Measurements from ENCODE around the gene MYLK3. TPM values are rescaled to one million over a fixed set of nuclear protein-coding genes. Genes with fewer than 3 reads are reported as not detected.

MYLK3 gene
- total RNA-seq, 1 donor from 2014 or later: 1.1 TPM

DNA sequence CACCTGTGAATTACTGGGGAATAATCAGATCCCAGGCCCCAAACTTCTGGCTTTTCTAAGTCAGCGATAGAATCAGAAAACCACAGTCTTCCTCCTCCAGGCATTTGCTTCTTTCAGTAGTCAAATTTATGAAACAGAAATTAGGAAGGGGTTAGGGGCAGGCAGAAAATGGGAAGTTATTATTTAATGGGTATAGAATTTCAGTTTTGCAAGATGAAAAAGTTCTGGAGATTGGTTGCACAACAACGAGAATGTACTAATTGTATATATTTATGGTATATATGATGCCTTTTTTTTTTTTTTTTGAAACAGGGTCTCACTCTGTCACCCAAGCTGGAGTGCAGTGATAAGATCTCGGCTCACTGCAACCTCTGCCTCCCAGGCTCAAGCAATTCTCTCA is 35.2 kb downstream of the MYLK3 start:
- intact Hi-C loops (cut with micrococcal nuclease): no loop called here
- Mint-ChIP-seq H3K9me3 (no peaks in the 10 kb centered on the region), H3K4me3 (no peak overlapping the region)

DNA sequence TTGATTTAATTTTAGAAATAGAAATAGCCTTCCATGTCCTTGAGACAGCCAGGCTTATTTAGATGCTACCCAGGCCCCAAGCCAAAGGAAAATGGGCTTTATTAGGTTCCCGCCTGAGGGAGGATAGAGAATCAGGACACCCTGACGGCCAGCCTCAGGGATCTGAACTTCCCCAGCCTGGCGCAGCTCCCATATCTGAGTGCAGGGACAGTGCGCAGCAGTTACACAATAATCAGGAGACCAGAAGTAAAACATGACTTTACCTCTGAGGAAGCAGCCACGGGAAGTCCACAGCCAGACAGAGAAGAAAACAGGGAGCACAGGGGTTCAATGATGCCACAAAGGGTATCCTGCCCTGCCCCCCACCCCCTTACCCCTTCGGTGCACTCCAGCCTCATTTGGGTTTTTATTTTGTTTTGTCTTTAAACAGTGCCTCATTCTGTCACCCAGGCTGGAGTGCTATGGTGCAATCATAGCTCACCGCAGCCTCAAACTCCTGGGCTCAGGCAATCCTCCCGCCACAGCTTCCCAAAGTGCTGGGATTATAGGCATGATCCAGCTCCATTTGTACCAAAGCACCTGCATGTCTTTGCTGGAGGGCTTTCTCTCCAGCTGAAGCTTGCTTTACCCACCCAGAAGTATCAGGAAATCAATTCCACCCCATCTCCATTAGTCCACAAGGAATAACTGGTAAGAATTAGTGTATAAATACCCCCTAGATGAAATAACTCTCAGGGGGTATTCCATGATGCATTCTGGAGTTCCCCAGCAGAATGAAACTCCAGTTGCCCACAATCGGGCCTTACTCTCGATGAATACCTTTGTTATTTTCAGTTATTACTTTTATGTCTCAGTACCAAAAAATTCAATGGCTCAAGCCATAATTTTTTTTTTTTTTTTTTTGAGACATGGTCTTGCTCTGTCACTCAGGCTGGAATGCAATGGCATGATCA is 36.8 kb downstream of the MYLK3 start:
- intact Hi-C loops (cut with micrococcal nuclease): no loop called here
- no peaks in the 10 kb centered on the region for H3K9me3 Mint-ChIP-seq
- H3K4me1 Mint-ChIP-seq (ENCODE audit: low read depth): peaks cover 8% of the 10 kb centered on the region
- H3K4me3 Mint-ChIP-seq: no peak overlapping the region
- H3K27ac Mint-ChIP-seq: no peak overlapping the region
- no peaks in the 10 kb centered on the region for H3K36me3 Mint-ChIP-seq (ENCODE audit: low read depth)
- DNase-seq (ENCODE audit: low spot score): no peak
- H3K27me3 Mint-ChIP-seq (ENCODE audit: insufficient read depth): peaks cover 9% of the 10 kb centered on the region

More for the DNA sequence above, 35.2 kb downstream of the MYLK3 start:
- Mint-ChIP-seq H3K36me3 (ENCODE audit: low read depth) (no peaks in the 10 kb centered on the region), H3K4me1 (ENCODE audit: low read depth) (no peaks in the 10 kb centered on the region), H3K27ac (no peak overlapping the region), H3K27me3 (ENCODE audit: insufficient read depth) (peaks cover 4% of the 10 kb centered on the region)
- no peak for DNase-seq (ENCODE audit: low spot score)

DNA sequence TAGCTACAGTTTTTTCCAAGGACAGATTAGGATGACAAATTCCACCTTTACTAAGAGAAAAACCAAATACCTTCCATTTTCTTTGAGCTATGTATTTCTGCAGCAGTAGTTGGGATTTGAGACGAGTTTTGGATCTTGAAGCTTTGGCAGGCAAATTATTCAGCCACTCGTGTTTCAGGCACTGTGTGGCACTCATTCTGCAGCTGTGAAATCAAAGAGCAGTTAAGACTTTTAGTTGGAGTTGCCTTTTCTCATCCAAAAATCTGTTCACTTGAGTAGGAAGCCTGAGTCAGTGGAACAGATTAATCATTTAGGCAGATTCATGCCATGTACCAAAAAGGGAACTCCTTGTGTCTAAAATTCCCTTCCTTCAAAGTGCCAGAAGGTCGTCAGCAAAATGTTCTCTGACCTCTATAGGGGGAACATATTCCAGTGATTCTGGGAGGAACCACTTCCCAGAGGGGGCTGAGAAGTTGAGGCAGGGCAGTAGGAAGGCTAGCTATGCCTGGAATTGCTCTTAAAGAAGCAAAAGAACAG is 38.6 kb downstream of the MYLK3 start:
- Mint-ChIP-seq H3K27ac (no peak overlapping the region), H3K4me3 (no peak overlapping the region), H3K27me3 (ENCODE audit: insufficient read depth) (peaks cover 9% of the 10 kb centered on the region), H3K9me3 (no peaks in the 10 kb centered on the region), H3K4me1 (ENCODE audit: low read depth) (peaks cover 9% of the 10 kb centered on the region), H3K36me3 (ENCODE audit: low read depth) (no peaks in the 10 kb centered on the region)
- intact Hi-C loops (cut with micrococcal nuclease): no loop called here
- no peak for DNase-seq (ENCODE audit: low spot score)

DNA sequence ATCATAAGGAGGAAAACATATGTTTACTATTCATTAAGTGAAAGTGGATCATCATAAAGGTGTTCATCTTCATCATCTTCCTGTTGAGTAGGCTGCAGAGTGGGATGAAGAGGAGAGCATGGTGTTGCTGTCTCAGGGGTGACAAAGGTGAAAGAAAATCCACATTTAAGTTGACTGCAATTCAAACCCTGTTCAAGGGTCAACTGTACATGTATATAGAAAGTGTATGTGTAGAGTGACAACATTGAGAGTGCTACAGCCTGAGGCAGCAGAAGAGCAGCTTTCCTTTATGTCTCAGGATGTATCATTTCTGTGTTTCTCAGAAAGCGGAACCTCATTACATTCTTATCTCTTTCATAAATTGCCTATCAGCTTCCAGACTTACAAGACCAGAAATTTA is 41.5 kb downstream of the MYLK3 start:
- Mint-ChIP-seq H3K36me3 (ENCODE audit: low read depth) (peaks cover 5% of the 10 kb centered on the region), H3K9me3 (no peaks in the 10 kb centered on the region), H3K27me3 (ENCODE audit: insufficient read depth) (peaks cover 7% of the 10 kb centered on the region), H3K27ac (no peak overlapping the region), H3K4me3 (no peak overlapping the region), H3K4me1 (ENCODE audit: low read depth) (peaks cover 9% of the 10 kb centered on the region)
- intact Hi-C loops (cut with micrococcal nuclease): no loop called here
- no peak for DNase-seq (ENCODE audit: low spot score)

DNA sequence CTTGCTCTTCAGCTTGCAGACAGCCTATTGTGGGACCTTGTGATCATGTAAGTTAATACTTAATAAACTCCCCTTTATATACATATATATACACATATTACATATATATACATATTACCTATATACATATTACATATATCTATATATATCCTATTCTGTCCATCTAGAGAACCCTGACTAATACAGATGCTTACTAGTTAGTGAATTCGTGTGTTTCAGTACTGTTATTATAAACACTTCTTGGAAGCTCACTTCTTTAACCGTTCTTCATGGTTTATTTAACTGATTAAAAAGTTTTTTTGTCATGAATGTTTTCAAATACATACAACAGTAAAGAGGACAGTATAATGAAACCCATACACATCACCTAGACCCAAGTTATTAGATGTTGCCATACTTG is 46.1 kb downstream of the MYLK3 start:
- intact Hi-C loops (cut with micrococcal nuclease): no loop called here
- Mint-ChIP-seq H3K9me3 (no peaks in the 10 kb centered on the region), H3K27ac (no peak overlapping the region), H3K4me3 (no peak overlapping the region), H3K36me3 (ENCODE audit: low read depth) (peaks cover 9% of the 10 kb centered on the region), H3K27me3 (ENCODE audit: insufficient read depth) (peaks cover under 1% of the 10 kb centered on the region), H3K4me1 (ENCODE audit: low read depth) (peaks cover 8% of the 10 kb centered on the region)
- DNase-seq (ENCODE audit: low spot score): no peak

DNA sequence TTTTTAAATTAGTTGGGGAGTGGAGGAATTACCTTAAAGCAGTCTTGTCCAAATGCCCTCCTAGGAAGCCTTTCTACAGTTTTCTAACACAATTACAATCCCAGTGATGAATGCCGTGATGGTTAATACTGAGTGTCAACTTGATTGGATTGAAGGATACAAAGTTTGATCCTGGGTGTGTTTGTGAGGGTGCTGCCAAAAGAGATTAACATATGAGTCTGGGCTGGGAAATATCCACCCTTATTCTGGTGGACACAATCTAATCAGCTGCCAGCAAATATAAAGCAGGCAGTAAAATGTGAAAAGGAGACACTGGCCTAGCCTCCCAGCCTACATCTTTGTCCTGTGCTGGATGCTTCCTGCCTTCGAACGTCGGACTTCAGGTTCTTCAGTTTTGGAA is 46.5 kb downstream of the MYLK3 start:
- Mint-ChIP-seq H3K27me3 (ENCODE audit: insufficient read depth) (no peaks in the 10 kb centered on the region), H3K27ac (no peak overlapping the region)

DNA sequence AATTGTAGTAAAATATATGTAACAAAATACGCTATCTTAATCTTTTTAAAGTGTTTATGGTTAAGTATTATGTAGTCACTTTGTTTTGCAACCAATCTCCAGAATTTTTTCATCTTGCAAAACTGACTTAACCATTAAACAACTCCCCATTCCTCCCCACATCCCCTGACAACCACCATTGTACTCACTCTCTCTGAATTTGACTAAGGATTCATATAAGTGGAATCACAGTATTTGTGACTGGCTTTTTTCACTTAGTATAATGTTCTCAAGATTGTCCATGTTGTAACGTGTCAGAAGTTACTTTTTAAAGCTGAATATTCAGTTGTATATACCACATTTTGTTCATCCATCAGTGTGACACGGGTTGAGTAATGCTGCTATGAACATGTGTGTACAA is 48.1 kb downstream of the MYLK3 start:
- no peak for DNase-seq (ENCODE audit: low spot score)
- H3K36me3 Mint-ChIP-seq (ENCODE audit: low read depth): peaks cover 20% of the 10 kb centered on the region
- no peaks in the 10 kb centered on the region for H3K27me3 Mint-ChIP-seq (ENCODE audit: insufficient read depth)
- H3K9me3 Mint-ChIP-seq: no peaks in the 10 kb centered on the region
- H3K4me3 Mint-ChIP-seq: no peak overlapping the region
- intact Hi-C loops (cut with micrococcal nuclease): no loop called here
- H3K27ac Mint-ChIP-seq: no peak overlapping the region
- H3K4me1 Mint-ChIP-seq (ENCODE audit: low read depth): no peaks in the 10 kb centered on the region

More for the DNA sequence above, 46.5 kb downstream of the MYLK3 start:
- intact Hi-C loops (cut with micrococcal nuclease): no loop called here
- Mint-ChIP-seq H3K9me3 (no peaks in the 10 kb centered on the region), H3K4me1 (ENCODE audit: low read depth) (peaks cover 4% of the 10 kb centered on the region), H3K36me3 (ENCODE audit: low read depth) (peaks cover 11% of the 10 kb centered on the region), H3K4me3 (no peak overlapping the region)
- DNase-seq (ENCODE audit: low spot score): no peak

DNA sequence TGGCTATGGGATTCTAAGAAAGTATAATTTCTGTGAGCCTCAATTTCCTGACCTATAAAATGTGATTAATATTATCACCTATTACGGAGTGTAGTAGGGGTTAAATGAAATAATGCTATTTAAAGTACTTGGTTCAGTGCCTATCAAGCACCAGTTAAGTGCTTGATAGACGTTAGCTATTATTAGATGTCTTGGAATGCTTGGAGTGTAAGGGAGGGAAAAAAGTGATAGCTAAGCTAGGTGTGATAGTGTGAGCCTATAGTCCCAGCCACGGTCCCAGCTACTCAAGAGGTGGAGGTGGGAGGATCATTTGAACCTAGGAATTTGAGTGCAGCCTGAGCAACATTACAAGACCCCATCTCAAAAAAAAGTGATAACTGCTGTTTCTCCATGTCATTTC is 51.2 kb downstream of the MYLK3 start:
- H3K36me3 Mint-ChIP-seq (ENCODE audit: low read depth): peaks cover 22% of the 10 kb centered on the region
- intact Hi-C loops (cut with micrococcal nuclease): no loop called here
- H3K4me1 Mint-ChIP-seq (ENCODE audit: low read depth): no peaks in the 10 kb centered on the region
- DNase-seq (ENCODE audit: low spot score): no peak
- no peak overlapping the region for H3K4me3 Mint-ChIP-seq
- H3K27me3 Mint-ChIP-seq (ENCODE audit: insufficient read depth): no peaks in the 10 kb centered on the region
- no peak overlapping the region for H3K27ac Mint-ChIP-seq
- H3K9me3 Mint-ChIP-seq: no peaks in the 10 kb centered on the region

DNA sequence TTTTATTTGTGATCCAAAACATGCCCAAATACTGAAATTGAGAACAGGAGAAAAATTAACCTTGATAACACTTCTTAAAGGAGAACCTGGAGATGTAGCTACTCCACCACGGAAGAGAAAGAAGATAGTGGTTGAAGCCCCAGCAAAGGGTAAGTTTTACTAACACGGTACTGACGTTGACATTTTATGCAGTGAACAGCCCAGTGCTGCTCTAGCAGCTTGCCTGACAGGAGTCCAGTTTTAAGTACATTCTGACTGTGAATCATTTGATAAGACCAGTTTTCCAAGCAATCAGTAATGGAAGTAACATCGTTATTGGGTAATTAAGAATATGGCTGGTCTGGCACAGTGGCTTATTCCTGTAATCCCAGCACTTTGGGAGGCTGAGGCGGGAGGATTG is 52.2 kb downstream of the MYLK3 start:
- no peaks in the 10 kb centered on the region for H3K27me3 Mint-ChIP-seq (ENCODE audit: insufficient read depth)
- intact Hi-C loops (cut with micrococcal nuclease): no loop called here
- H3K36me3 Mint-ChIP-seq (ENCODE audit: low read depth): peaks cover 30% of the 10 kb centered on the region
- H3K27ac Mint-ChIP-seq: no peak overlapping the region
- DNase-seq (ENCODE audit: low spot score): no peak
- no peak overlapping the region for H3K4me3 Mint-ChIP-seq
- H3K4me1 Mint-ChIP-seq (ENCODE audit: low read depth): no peaks in the 10 kb centered on the region
- no peaks in the 10 kb centered on the region for H3K9me3 Mint-ChIP-seq

DNA sequence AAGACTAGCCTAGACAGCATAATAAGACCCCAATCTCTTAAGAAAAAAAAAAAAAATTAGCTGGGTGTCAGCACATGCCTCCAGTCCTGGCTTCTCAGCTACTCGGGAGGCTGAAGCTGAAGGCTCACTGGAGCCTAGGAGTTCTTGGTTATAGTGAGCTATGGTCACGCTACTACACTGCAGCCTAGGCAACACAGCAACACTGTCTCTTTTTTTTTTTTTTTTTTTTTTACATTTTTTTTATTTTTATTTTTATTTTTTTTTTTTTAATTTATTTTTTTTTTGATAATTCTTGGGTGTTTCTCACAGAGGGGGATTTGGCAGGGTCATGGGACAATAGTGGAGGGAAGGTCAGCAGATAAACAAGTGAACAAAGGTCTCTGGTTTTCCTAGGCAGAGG is 54.5 kb downstream of the MYLK3 start:
- Mint-ChIP-seq H3K4me1 (ENCODE audit: low read depth) (no peaks in the 10 kb centered on the region), H3K36me3 (ENCODE audit: low read depth) (peaks cover 30% of the 10 kb centered on the region), H3K27me3 (ENCODE audit: insufficient read depth) (no peaks in the 10 kb centered on the region), H3K4me3 (no peak overlapping the region), H3K9me3 (no peaks in the 10 kb centered on the region), H3K27ac (no peak overlapping the region)
- no peak for DNase-seq (ENCODE audit: low spot score)
- intact Hi-C loops (cut with micrococcal nuclease): no loop called here

DNA sequence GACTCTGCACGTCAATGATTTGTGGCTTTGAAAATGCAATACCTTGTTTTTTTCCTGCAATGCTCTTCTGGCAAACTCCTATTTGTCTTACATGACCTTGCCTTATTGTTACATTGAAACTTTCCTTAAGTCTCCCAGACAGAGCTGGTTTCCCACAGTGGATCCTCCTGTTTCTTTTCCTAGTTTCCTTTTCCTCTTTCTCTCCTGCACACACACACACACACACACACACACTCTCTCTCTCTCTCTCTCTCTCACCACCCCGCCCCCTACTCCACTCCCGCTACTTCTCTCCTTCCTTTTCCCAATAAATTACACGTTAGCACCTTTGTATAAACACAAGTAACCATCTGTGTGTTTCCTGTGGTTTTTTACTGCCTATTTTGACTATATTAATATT is 56.4 kb downstream of the MYLK3 start:
- H3K4me3 Mint-ChIP-seq: no peak overlapping the region
- intact Hi-C loops (cut with micrococcal nuclease): no loop called here
- peaks cover 23% of the 10 kb centered on the region for H3K36me3 Mint-ChIP-seq (ENCODE audit: low read depth)
- H3K27me3 Mint-ChIP-seq (ENCODE audit: insufficient read depth): no peaks in the 10 kb centered on the region
- H3K27ac Mint-ChIP-seq: peak overlapping the region; percentile 75
- DNase-seq (ENCODE audit: low spot score): no peak
- H3K4me1 Mint-ChIP-seq (ENCODE audit: low read depth): peaks cover 16% of the 10 kb centered on the region
- H3K9me3 Mint-ChIP-seq: no peaks in the 10 kb centered on the region

DNA sequence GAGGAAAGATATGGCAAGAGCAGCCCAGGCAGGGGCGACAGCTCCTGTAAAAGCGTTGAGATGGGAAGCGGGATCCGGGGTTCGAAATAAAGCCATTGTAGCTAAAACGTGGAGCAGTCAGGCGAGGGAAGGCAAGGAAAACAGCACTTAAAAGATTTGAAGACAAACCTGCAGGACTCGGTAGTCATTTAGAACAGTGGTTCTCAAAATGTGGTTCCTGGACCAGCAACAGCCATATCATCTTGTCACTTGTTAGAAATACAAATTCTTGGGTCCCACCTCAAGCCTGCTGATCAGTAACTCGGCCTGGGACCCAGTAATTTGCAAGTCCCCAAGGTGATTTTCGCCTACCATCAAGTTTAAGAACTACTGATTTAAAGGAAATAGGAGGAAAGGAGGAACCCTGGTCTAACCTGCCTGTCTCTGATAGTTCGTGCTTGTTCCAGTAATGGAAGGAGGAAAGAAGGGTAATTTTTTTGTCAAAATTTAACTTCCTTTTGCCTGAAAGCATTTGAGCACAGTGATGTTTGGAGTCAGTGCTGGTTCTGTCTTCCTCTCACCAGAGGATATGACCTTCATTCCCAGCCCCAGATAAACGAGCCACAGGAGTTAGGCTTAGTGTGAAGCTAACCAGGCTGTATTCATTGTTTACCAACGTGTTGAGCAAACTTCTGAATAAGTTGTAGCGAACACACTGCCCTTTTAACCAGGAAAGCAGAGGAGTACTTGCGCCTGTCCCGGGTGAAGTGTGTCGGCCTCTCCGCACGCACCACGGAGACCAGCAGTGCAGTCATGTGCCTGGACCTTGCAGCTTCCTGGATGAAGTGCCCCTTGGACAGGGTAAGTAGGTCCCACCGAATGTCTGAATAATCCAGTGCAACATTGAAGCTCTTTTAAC is 57.6 kb downstream of the MYLK3 start:
- Mint-ChIP-seq H3K27me3 (ENCODE audit: insufficient read depth) (no peaks in the 10 kb centered on the region), H3K4me3 (no peak overlapping the region), H3K9me3 (no peaks in the 10 kb centered on the region), H3K27ac (no peak overlapping the region), H3K4me1 (ENCODE audit: low read depth) (peaks cover 20% of the 10 kb centered on the region), H3K36me3 (ENCODE audit: low read depth) (peaks cover 18% of the 10 kb centered on the region)
- intact Hi-C loops (cut with micrococcal nuclease): no loop called here
- no peak for DNase-seq (ENCODE audit: low spot score)
